Mesenchymal stem cell (in vitro differentiated cells and primary cell): ENCODE data around the gene CCDC136.

ENCODE experiments used
- DNase-seq: peaks from one replicate; pipeline ENCODE4 v3.0.0-alpha.2; 2013
- H2AFZ ChIP-seq: one replicate; pipeline ENCODE4 v1.6.1; 2013; ENCODE audit warnings: low read depth, mild to moderate bottlenecking, control low read depth, inconsistent platforms, low read length, moderate library complexity
- H2AK5ac ChIP-seq: 2 replicates; pipeline ENCODE4 v1.6.1; 2013; ENCODE audit warnings: low read length, moderate library complexity, mild to moderate bottlenecking, inconsistent platforms; ENCODE audit not compliant: severe bottlenecking
- H2BK120ac ChIP-seq: one replicate; pipeline ENCODE4 v1.6.1; 2013; ENCODE audit warnings: low read depth, mild to moderate bottlenecking, inconsistent platforms, low read length, moderate library complexity
- H2BK12ac ChIP-seq, 2 experiments: one replicate each; pipeline ENCODE4 v1.6.1; 2013; ENCODE audit warnings: inconsistent platforms in 2 of 2, low read length in 2 of 2, mild to moderate bottlenecking in 2 of 2, moderate library complexity in 2 of 2, control low read depth in 1 of 2
- H2BK15ac ChIP-seq: one replicate; pipeline ENCODE4 v1.6.1; 2013; ENCODE audit warnings: mild to moderate bottlenecking, low read depth, inconsistent platforms; ENCODE audit not compliant: poor library complexity, severe bottlenecking
- H2BK5ac ChIP-seq: 2 replicates; pipeline ENCODE4 v1.6.1; 2013; ENCODE audit warnings: low read depth, mild to moderate bottlenecking, low read length, control low read depth, inconsistent platforms; ENCODE audit not compliant: poor library complexity, severe bottlenecking
- H3K14ac ChIP-seq, 2 experiments: one replicate each; pipeline ENCODE4 v1.6.1; 2013; ENCODE audit warnings: inconsistent platforms in 2 of 2, low read length in 2 of 2, control low read depth in 1 of 2, mild to moderate bottlenecking in 1 of 2, moderate library complexity in 1 of 2
- H3K18ac ChIP-seq, 2 experiments: one replicate each; pipeline ENCODE4 v1.6.1; 2013; ENCODE audit warnings: inconsistent platforms in 2 of 2, low read length in 2 of 2, control low read depth in 1 of 2, low read depth in 1 of 2, mild to moderate bottlenecking in 1 of 2
- H3K23ac ChIP-seq, 2 experiments: one replicate each; pipeline ENCODE4 v1.6.1; 2013; ENCODE audit warnings: inconsistent platforms in 2 of 2, low read length in 2 of 2, mild to moderate bottlenecking in 2 of 2, moderate library complexity in 2 of 2, control low read depth in 1 of 2
- H3K27ac ChIP-seq: 2 replicates; pipeline ENCODE4 v1.5.1; 2013; ENCODE audit warnings: mild to moderate bottlenecking, moderate library complexity, low read length, control low read depth, inconsistent platforms; ENCODE audit not compliant: poor library complexity, severe bottlenecking
- H3K27me3 ChIP-seq, 2 experiments: 2 replicates each; pipeline versions ENCODE4 v1.6.1 to v1.7.0; 2013; ENCODE audit warnings: low read length in 2 of 2, mild to moderate bottlenecking in 2 of 2, moderate library complexity in 2 of 2, control low read depth in 1 of 2, inconsistent platforms in 1 of 2; ENCODE audit not compliant: control insufficient read depth in 1 of 2, insufficient read depth in 1 of 2
- H3K36me3 ChIP-seq, 2 experiments: 2 replicates each; pipeline versions ENCODE4 v1.6.1 to v1.7.0; 2013; ENCODE audit warnings: low read length in 2 of 2, control low read depth in 1 of 2, inconsistent platforms in 1 of 2, low read depth in 1 of 2, mild to moderate bottlenecking in 1 of 2; ENCODE audit not compliant: insufficient read depth in 2 of 2, control insufficient read depth in 1 of 2
- H3K4ac ChIP-seq, 2 experiments: one replicate each; pipeline ENCODE4 v1.6.1; 2013; ENCODE audit warnings: inconsistent platforms in 2 of 2, low read length in 2 of 2, mild to moderate bottlenecking in 2 of 2, moderate library complexity in 2 of 2, control low read depth in 1 of 2, low read depth in 1 of 2
- H3K4me1 ChIP-seq: 2 replicates; pipeline ENCODE4 v1.6.1; 2013; ENCODE audit warnings: low read depth, low read length, control low read depth; ENCODE audit not compliant: control insufficient read depth, insufficient read depth
- H3K4me2 ChIP-seq: 2 replicates; pipeline ENCODE4 v1.6.1; 2013; ENCODE audit warnings: low read length, mild to moderate bottlenecking, inconsistent platforms; ENCODE audit not compliant: poor library complexity, severe bottlenecking
- H3K4me3 ChIP-seq, 2 experiments: 2 replicates each; pipeline versions ENCODE4 v1.5.1 to v1.7.0; 2013; ENCODE audit warnings: low read length in 2 of 2, mild to moderate bottlenecking in 2 of 2, control low read depth in 1 of 2, low read depth in 1 of 2; ENCODE audit not compliant: insufficient read depth in 1 of 2
- H3K79me1 ChIP-seq: replicated peaks from 2 replicates; pipeline ENCODE4 v1.6.1; 2013; ENCODE audit warnings: mild to moderate bottlenecking, control low read depth, low read length, inconsistent platforms; ENCODE audit not compliant: poor library complexity, severe bottlenecking
- H3K9ac ChIP-seq: 2 replicates; pipeline ENCODE4 v1.7.0; 2013; ENCODE audit warnings: mild to moderate bottlenecking, low read length, moderate library complexity
- H3K9me3 ChIP-seq: 2 replicates; pipeline ENCODE4 v1.7.0; 2013; ENCODE audit warnings: mild to moderate bottlenecking, low read length; ENCODE audit not compliant: control insufficient read depth
- H4K8ac ChIP-seq: one replicate; pipeline ENCODE4 v1.6.1; 2013; ENCODE audit warnings: inconsistent platforms, mild to moderate bottlenecking, low read length, moderate library complexity
- H4K91ac ChIP-seq: one replicate; pipeline ENCODE4 v1.6.1; 2013; ENCODE audit warnings: mild to moderate bottlenecking, low read length, inconsistent platforms
- WGBS: methylation state at CpG from one replicate; pipeline ENCODE4 v1.1.7; 2013; ENCODE audit warnings: mixed read lengths; 5-methylcytosine and 5-hydroxymethylcytosine counted together

The CCDC136 gene

GRCh38 chr7:128829391-128830166, 37.8 kb downstream of the CCDC136 start:
- H2BK120ac ChIP-seq: no peak overlapping the region
- H3K4ac ChIP-seq: peak overlapping the region in 1 of 2 experiments; percentile 44
- no peaks in the 10 kb centered on the region for H3K36me3 ChIP-seq
- no peaks in the 10 kb centered on the region for H3K27me3 ChIP-seq
- H2AK5ac ChIP-seq: peak overlapping the region; percentile 89
- no peaks in the 10 kb centered on the region for H3K9me3 ChIP-seq
- peak overlapping the region; percentile 85 for H4K91ac ChIP-seq
- peak overlapping the region; percentile 89 for H2BK15ac ChIP-seq
- peak overlapping the region; percentile 83 for H4K8ac ChIP-seq
- H2BK5ac ChIP-seq: no peak overlapping the region
- H2AFZ ChIP-seq: no peak overlapping the region
- H3K23ac ChIP-seq: no peak overlapping the region
- peak; percentile 80 for DNase-seq
- H3K4me2 ChIP-seq: peak overlapping the region; percentile 46
- H3K14ac ChIP-seq: peak overlapping the region in 1 of 2 experiments; percentile 68
- H3K4me1 ChIP-seq: peaks cover 54% of the 10 kb centered on the region
- WGBS: 3% methylated on average over 11 of the region's 13 CpGs
- peak overlapping the region; percentile 68 to 82 for H3K18ac ChIP-seq
- H3K27ac ChIP-seq: peak overlapping the region; percentile 66
- no peaks in the 10 kb centered on the region for H3K79me1 ChIP-seq
- peak overlapping the region; percentile 61 to 73 for H3K4me3 ChIP-seq
- H2BK12ac ChIP-seq: peak overlapping the region; percentile 34 to 82
- peak overlapping the region; percentile 76 for H3K9ac ChIP-seq

- Histone ChIP-seq H2BK15ac (peak within 1 kb of the TSS; percentile 89), H3K9ac (peak within 1 kb of the TSS; percentile 93), H2BK120ac (peak within 1 kb of the TSS; percentile 36), H3K4ac (peak within 1 kb of the TSS; percentile 76 to 85), H3K36me3 (peaks cover 6 to 7% of the 10 kb centered on the region in 2 experiments), H3K27ac (peak within 1 kb of the TSS; percentile 66), H2AK5ac (peak within 1 kb of the TSS; percentile 89), H3K79me1 (peaks cover 2% of the 10 kb centered on the region), H3K4me3 (peak within 1 kb of the TSS; percentile 61 to 95), H4K91ac (peak within 1 kb of the TSS; percentile 85), H3K23ac (peak within 1 kb of the TSS; percentile 30 to 75), H3K27me3 (no peaks in the 10 kb centered on the region), H3K4me2 (peak within 1 kb of the TSS; percentile 83), H3K18ac (peak within 1 kb of the TSS; percentile 96), H2BK12ac (peak within 1 kb of the TSS; percentile 67 to 82), H2AFZ (peak within 1 kb of the TSS; percentile 29), H3K14ac (peak within 1 kb of the TSS in 1 of 2 experiments; percentile 93), H3K9me3 (no peaks in the 10 kb centered on the region), H3K4me1 (peaks cover 54% of the 10 kb centered on the region), H4K8ac (peak within 1 kb of the TSS; percentile 83), H2BK5ac (no peak within 1 kb of the TSS)
- peak; percentile 77 for DNase-seq
- WGBS: under 1% methylated on average over 80 of the region's 109 CpGs
Observed at GRCh38 chr7:128830231-128831177, 38.7 kb downstream of the CCDC136 start, which contains the start of gene FLNC. Gene FLNC, plus strand, starts transcription at chr7:128830406. Its CDS starts 232 bp downstream, at chr7:128830638.

- Histone ChIP-seq H3K4me1 (peaks cover 60% of the 10 kb centered on the region), H3K79me1 (peaks cover 7% of the 10 kb centered on the region), H3K36me3 (peaks cover 15% of the 10 kb centered on the region in 2 experiments), H3K23ac (no peak overlapping the region), H2AK5ac (no peak overlapping the region), H2BK120ac (peak overlapping the region; percentile 89), H2AFZ (no peak overlapping the region), H3K27ac (peak overlapping the region; percentile 46), H2BK12ac (peak overlapping the region; percentile 4 to 33), H4K8ac (peak overlapping the region; percentile 46), H3K4ac (peak overlapping the region; percentile 42 to 60), H3K18ac (peak overlapping the region; percentile 63 to 69), H4K91ac (peak overlapping the region; percentile 53), H3K4me2 (peak overlapping the region; percentile 83), H3K14ac (peak overlapping the region in 1 of 2 experiments; percentile 76), H3K9me3 (no peaks in the 10 kb centered on the region), H2BK15ac (peak overlapping the region; percentile 95), H3K9ac (peak overlapping the region; percentile 93), H3K27me3 (no peaks in the 10 kb centered on the region), H3K4me3 (peak overlapping the region; percentile 61 to 95), H2BK5ac (no peak overlapping the region)
- under 1% methylated on average over 33 of the region's 33 CpGs for WGBS
- DNase-seq: peak; percentile 71
Observed at GRCh38 chr7:128831178-128831993, 39.6 kb downstream of the CCDC136 start.
